Measurements from ENCODE around the gene ACAP3. TPM values are rescaled to one million over a fixed set of nuclear protein-coding genes. Genes with fewer than 3 reads are reported as not detected.

The ACAP3 gene
- 67.7 TPM for polyA plus RNA-seq
- long read RNA-seq, donor 1, partial matches to known transcripts, result 10 of 17 reads
- long read RNA-seq, donor 1, other reads (novel, unspliced or antisense), result 5 of 17 reads
- long read RNA-seq, donor 2, partial matches to known transcripts, result 0 of 9 reads
- long read RNA-seq, donor 2, other reads (novel, unspliced or antisense), result 8 of 9 reads
- long read RNA-seq, donor 3, result 0 reads
- long read RNA-seq, donor 4, result 0 reads
- long read RNA-seq, donor 5, partial matches to known transcripts, result 6 of 7 reads
- long read RNA-seq, donor 5, other reads (novel, unspliced or antisense), result 0 of 7 reads
- long read RNA-seq, donor 6, result 0 reads
- long read RNA-seq, donor 7, result 0 reads
- long read RNA-seq, donor 8, partial matches to known transcripts, result 0 of 6 reads
- long read RNA-seq, donor 8, other reads (novel, unspliced or antisense), result 5 of 6 reads
- long read RNA-seq, donor 9, result 0 reads
- long read RNA-seq, donor 10, partial matches to known transcripts, result 0 of 1 reads
- long read RNA-seq, donor 10, other reads (novel, unspliced or antisense), result 0 of 1 reads
- long read RNA-seq, donor 11, partial matches to known transcripts, result 6 of 12 reads
- long read RNA-seq, donor 11, other reads (novel, unspliced or antisense), result 6 of 12 reads

GRCh38 chr1:1307923-1308755, at the start of gene ACAP3, which contains the start of gene PUSL1:
Gene ACAP3, minus strand, starts transcription at chr1:1307930. Its CDS starts 115 bp downstream, at chr1:1307815.
Gene PUSL1, plus strand, starts transcription at chr1:1308597. Its CDS starts 47 bp downstream, at chr1:1308644.
- Histone ChIP-seq H3K27ac (ENCODE audit: low read length) (peak within 1 kb of the TSS; percentile 94), H3K36me3 (ENCODE audit: control insufficient read depth, insufficient read depth, low read length) (peaks cover 33% of the 10 kb centered on the region), H3K4me3 (ENCODE audit: low read length) (peak within 1 kb of the TSS; percentile 73), H3K4me1 (ENCODE audit: control insufficient read depth, insufficient read depth, low read length) (peaks cover 42% of the 10 kb centered on the region), H3K9me3 (ENCODE audit: control insufficient read depth, low read depth, low read length) (peaks cover 4% of the 10 kb centered on the region), H3K27me3 (ENCODE audit: control insufficient read depth, insufficient read depth, low read length) (no peaks in the 10 kb centered on the region)
- DNase-seq, result peak; percentile 89 to 97
- no CpG with 5 or more reads among the region's 131 CpGs for WGBS (ENCODE audit: insufficient coverage, low lambda C conversion rate)

- no peak for DNase-seq
Measured at GRCh38 chr1:1356796-1357401, 49.2 kb upstream of the ACAP3 start.

GRCh38 chr1:1356166-1356795, 48.6 kb upstream of the ACAP3 start:
- WGBS (ENCODE audit: insufficient coverage, low lambda C conversion rate), result no CpG with 5 or more reads among the region's 8 CpGs
- H3K4me3 ChIP-seq (ENCODE audit: low read length), result peak overlapping the region; percentile 73
- H3K36me3 ChIP-seq (ENCODE audit: control insufficient read depth, insufficient read depth, low read length), result peaks cover 22% of the 10 kb centered on the region
- DNase-seq, result no peak
- no peak overlapping the region for H3K27ac ChIP-seq (ENCODE audit: low read length)
- H3K4me1 ChIP-seq (ENCODE audit: control insufficient read depth, insufficient read depth, low read length), result peaks cover 59% of the 10 kb centered on the region
- H3K9me3 ChIP-seq (ENCODE audit: control insufficient read depth, low read depth, low read length), result peaks cover 5% of the 10 kb centered on the region
- no peaks in the 10 kb centered on the region for H3K27me3 ChIP-seq (ENCODE audit: control insufficient read depth, insufficient read depth, low read length)

More at GRCh38 chr1:1356796-1357401, 49.2 kb upstream of the ACAP3 start:
- Histone ChIP-seq H3K27ac (ENCODE audit: low read length) (peak overlapping the region; percentile 85), H3K9me3 (ENCODE audit: control insufficient read depth, low read depth, low read length) (peaks cover 6% of the 10 kb centered on the region), H3K36me3 (ENCODE audit: control insufficient read depth, insufficient read depth, low read length) (peaks cover 22% of the 10 kb centered on the region), H3K4me1 (ENCODE audit: control insufficient read depth, insufficient read depth, low read length) (peaks cover 53% of the 10 kb centered on the region), H3K27me3 (ENCODE audit: control insufficient read depth, insufficient read depth, low read length) (no peaks in the 10 kb centered on the region), H3K4me3 (ENCODE audit: low read length) (peak overlapping the region; percentile 73)
- WGBS (ENCODE audit: insufficient coverage, low lambda C conversion rate), result no CpG with 5 or more reads among the region's 26 CpGs

GRCh38 chr1:1355416-1355815, 47.7 kb upstream of the ACAP3 start:
- no peak overlapping the region for H3K4me3 ChIP-seq (ENCODE audit: low read length)
- H3K4me1 ChIP-seq (ENCODE audit: control insufficient read depth, insufficient read depth, low read length), result peaks cover 54% of the 10 kb centered on the region
- no CpG with 5 or more reads among the region's 52 CpGs for WGBS (ENCODE audit: insufficient coverage, low lambda C conversion rate)
- peaks cover 22% of the 10 kb centered on the region for H3K36me3 ChIP-seq (ENCODE audit: control insufficient read depth, insufficient read depth, low read length)
- no peaks in the 10 kb centered on the region for H3K27me3 ChIP-seq (ENCODE audit: control insufficient read depth, insufficient read depth, low read length)
- peak; percentile 56 to 76 for DNase-seq
- peaks cover 3% of the 10 kb centered on the region for H3K9me3 ChIP-seq (ENCODE audit: control insufficient read depth, low read depth, low read length)
- H3K27ac ChIP-seq (ENCODE audit: low read length), result no peak overlapping the region

GRCh38 chr1:1354271-1355247, 46.8 kb upstream of the ACAP3 start:
- Histone ChIP-seq H3K9me3 (ENCODE audit: control insufficient read depth, low read depth, low read length) (no peaks in the 10 kb centered on the region), H3K27me3 (ENCODE audit: control insufficient read depth, insufficient read depth, low read length) (no peaks in the 10 kb centered on the region), H3K27ac (ENCODE audit: low read length) (no peak overlapping the region), H3K4me3 (ENCODE audit: low read length) (no peak overlapping the region), H3K4me1 (ENCODE audit: control insufficient read depth, insufficient read depth, low read length) (peaks cover 46% of the 10 kb centered on the region), H3K36me3 (ENCODE audit: control insufficient read depth, insufficient read depth, low read length) (peaks cover 22% of the 10 kb centered on the region)
- no CpG with 5 or more reads among the region's 116 CpGs for WGBS (ENCODE audit: insufficient coverage, low lambda C conversion rate)
- peak in 1 of 2 donors; percentile 3 for DNase-seq

- H3K27ac ChIP-seq (ENCODE audit: low read length), result no peak overlapping the region
- H3K27me3 ChIP-seq (ENCODE audit: control insufficient read depth, insufficient read depth, low read length), result no peaks in the 10 kb centered on the region
- DNase-seq, result peak in 1 of 2 donors; percentile 4
- peaks cover 22% of the 10 kb centered on the region for H3K36me3 ChIP-seq (ENCODE audit: control insufficient read depth, insufficient read depth, low read length)
- no peak overlapping the region for H3K4me3 ChIP-seq (ENCODE audit: low read length)
- WGBS (ENCODE audit: insufficient coverage, low lambda C conversion rate), result no CpG with 5 or more reads among the region's 28 CpGs
- no peaks in the 10 kb centered on the region for H3K9me3 ChIP-seq (ENCODE audit: control insufficient read depth, low read depth, low read length)
- peaks cover 36% of the 10 kb centered on the region for H3K4me1 ChIP-seq (ENCODE audit: control insufficient read depth, insufficient read depth, low read length)
Measured at GRCh38 chr1:1353389-1354151, 45.8 kb upstream of the ACAP3 start.

- Histone ChIP-seq H3K4me1 (ENCODE audit: control insufficient read depth, insufficient read depth, low read length) (peaks cover 36% of the 10 kb centered on the region), H3K9me3 (ENCODE audit: control insufficient read depth, low read depth, low read length) (no peaks in the 10 kb centered on the region), H3K36me3 (ENCODE audit: control insufficient read depth, insufficient read depth, low read length) (peaks cover 22% of the 10 kb centered on the region), H3K4me3 (ENCODE audit: low read length) (no peak overlapping the region), H3K27me3 (ENCODE audit: control insufficient read depth, insufficient read depth, low read length) (no peaks in the 10 kb centered on the region), H3K27ac (ENCODE audit: low read length) (no peak overlapping the region)
- no peak for DNase-seq
- no CpG with 5 or more reads among the region's 5 CpGs for WGBS (ENCODE audit: insufficient coverage, low lambda C conversion rate)
Measured at GRCh38 chr1:1352786-1353388, 45.2 kb upstream of the ACAP3 start.

Measured in large intestine (tissue), 12 donors.